ENCODE data around the gene TPPP2. TPM values are rescaled to one million over a fixed set of nuclear protein-coding genes. Genes with fewer than 3 reads are reported as not detected.
"Not testable (repeated sequence)": the region's sequence is repeated elsewhere in the genome, so short reads cannot be mapped to it uniquely, and the experiment has no call there.

The TPPP2 gene
- total RNA-seq, 1 experiment from 2014 or later, result not detected

- DNase-seq (ENCODE audit: low spot score), result no peak
Observed at GRCh38 chr14:21037156-21037555, 7.1 kb downstream of the TPPP2 start.

- no peak for DNase-seq (ENCODE audit: low spot score)
Observed at GRCh38 chr14:21038441-21039422, 8.7 kb downstream of the TPPP2 start.

GRCh38 chr14:21039585-21040369, 9.8 kb downstream of the TPPP2 start:
- peak; percentile 49 for DNase-seq (ENCODE audit: low spot score)

- no peak for DNase-seq (ENCODE audit: low spot score)
Observed at GRCh38 chr14:21040370-21040925, 10.4 kb downstream of the TPPP2 start.

GRCh38 chr14:21040941-21041340, 10.9 kb downstream of the TPPP2 start:
- DNase-seq (ENCODE audit: low spot score), result not testable (repeated sequence)

- DNase-seq (ENCODE audit: low spot score), result no peak
Observed at GRCh38 chr14:21041676-21042433, 11.8 kb downstream of the TPPP2 start, which contains the start of gene RNASE7. Gene RNASE7 (plus strand): TSS chr14:21042362. CDS start chr14:21042993, 631 bp downstream.

DNA sequence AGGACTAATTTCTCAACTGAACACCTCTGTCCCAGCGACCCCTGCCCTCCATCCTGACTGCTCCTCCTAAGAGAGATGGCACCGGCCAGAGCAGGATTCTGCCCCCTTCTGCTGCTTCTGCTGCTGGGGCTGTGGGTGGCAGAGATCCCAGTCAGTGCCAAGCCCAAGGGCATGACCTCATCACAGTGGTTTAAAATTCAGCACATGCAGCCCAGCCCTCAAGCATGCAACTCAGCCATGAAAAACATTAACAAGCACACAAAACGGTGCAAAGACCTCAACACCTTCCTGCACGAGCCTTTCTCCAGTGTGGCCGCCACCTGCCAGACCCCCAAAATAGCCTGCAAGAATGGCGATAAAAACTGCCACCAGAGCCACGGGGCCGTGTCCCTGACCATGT, 12.9 kb downstream of the TPPP2 start:
- DNase-seq (ENCODE audit: low spot score), result no peak

DNA sequence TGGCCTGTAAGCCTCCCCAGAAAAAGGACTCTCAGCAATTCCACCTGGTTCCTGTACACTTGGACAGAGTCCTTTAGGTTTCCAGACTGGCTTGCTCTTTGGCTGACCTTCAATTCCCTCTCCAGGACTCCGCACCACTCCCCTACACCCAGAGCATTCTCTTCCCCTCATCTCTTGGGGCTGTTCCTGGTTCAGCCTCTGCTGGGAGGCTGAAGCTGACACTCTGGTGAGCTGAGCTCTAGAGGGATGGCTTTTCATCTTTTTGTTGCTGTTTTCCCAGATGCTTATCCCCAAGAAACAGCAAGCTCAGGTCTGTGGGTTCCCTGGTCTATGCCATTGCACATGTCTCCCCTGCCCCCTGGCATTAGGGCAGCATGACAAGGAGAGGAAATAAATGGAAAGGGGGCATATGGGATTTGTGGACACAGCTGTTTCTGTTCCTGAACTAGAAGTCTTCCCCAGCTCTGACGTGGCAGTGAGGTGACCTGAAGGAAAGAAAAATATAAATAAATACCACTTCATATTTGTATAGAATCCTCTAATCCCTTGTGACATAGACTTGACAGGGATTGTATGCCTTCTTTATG, 13.5 kb downstream of the TPPP2 start:
- DNase-seq (ENCODE audit: low spot score), result no peak

DNA sequence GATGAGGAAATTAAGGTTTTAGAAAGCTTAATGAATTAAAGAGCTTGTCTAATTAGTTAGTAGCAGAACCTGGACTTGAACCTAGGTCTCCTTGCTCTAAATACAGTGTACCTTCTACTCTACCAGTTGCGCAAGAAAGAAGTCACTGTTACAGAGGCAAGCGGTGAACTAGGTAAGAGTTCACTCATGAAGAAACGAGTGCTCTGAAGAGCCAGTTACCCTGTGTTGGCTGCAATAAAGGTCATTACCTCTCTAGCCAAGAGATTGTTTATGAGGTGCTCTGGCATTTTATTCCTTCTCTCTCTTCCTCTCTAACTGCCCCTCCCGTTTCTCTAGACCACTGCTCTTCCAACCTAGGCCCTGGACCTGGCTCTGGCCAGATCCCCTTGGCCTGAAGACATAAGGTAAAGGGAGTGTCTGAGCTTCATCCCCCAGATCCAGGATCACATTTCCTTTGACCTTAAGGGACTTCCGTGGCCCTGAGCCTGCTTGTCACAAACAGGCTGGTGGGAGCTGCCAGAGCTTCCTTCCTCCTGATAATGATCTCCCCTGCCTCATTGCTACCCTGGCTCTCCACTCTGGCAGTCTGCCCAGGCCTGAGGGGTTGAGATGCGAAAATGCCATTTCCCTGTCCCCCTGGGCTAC, 14.1 kb downstream of the TPPP2 start:
- no peak for DNase-seq (ENCODE audit: low spot score)

- no peak for DNase-seq (ENCODE audit: low spot score)
Observed at GRCh38 chr14:21047378-21047781, 17.4 kb downstream of the TPPP2 start.

- DNase-seq (ENCODE audit: low spot score), result no peak
Observed at GRCh38 chr14:21048638-21049037, 18.6 kb downstream of the TPPP2 start.

DNA sequence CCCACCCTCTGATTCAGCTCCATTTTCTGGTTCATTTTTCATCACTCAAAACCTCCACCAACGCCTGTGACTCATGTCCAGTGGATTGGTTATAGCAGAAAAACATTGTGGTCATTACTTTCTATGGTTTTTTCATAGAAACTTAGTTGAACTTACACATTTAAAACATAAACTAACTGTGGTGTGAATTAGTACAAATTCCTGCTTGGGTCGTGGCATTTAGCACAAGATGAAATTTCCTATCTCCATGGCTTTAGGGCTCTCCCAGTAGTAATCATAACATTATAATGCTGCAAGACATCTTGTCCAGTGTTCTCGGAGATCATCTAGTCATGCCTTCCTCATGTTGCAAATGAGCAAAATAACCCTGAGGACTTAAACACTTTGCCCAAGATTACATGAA, 19.3 kb downstream of the TPPP2 start:
- no peak for DNase-seq (ENCODE audit: low spot score)

- no peak for DNase-seq (ENCODE audit: low spot score)
Observed at GRCh38 chr14:21050597-21050996, 20.6 kb downstream of the TPPP2 start.

DNA sequence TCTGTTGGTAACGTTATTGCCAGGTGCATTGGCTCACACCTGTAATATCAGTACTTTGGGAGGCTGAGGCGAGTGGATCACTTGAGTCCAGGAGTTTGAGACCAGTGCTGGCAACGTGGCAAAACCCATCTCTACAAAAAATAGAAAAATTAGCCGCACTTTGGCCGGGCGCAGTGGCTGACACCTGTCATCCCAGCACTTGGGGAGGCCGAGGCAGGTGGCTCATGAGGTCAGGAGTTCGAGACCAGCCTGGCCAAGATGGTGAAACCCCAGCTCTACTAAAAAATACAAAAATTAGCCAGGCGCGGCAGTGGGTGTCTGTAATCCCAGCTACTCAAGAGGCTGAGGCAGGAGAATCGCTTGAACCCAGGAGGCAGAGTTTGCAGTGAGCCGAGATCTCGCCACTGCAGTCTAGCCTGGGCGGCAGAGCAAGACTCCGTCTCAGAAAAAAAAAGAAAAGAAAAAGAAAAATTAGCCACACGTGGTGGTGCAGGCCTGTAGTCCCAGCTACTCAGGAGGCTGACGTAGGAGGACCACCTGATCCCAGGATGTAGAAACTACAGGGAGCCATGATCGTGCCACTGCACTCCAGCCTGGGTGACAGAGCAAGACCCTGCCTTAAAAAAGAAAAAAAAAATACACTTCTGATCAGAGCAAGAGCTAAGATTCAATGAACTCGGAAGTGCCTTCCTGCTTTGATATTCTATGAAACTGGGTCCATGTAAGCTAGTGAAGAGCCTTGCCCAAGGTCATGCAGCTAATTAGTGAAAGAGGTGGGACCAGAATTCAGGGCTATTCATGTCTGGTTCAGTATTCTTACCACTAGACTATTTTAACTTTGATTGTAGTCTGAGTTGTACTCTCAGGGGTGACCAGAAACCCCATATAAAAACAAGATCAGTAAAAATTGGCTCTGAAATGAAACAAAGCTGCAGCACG, 23.4 kb downstream of the TPPP2 start:
- no peak for DNase-seq (ENCODE audit: low spot score)

- no peak for DNase-seq (ENCODE audit: low spot score)
Observed at GRCh38 chr14:21054123-21054767, 24.2 kb downstream of the TPPP2 start.

DNA sequence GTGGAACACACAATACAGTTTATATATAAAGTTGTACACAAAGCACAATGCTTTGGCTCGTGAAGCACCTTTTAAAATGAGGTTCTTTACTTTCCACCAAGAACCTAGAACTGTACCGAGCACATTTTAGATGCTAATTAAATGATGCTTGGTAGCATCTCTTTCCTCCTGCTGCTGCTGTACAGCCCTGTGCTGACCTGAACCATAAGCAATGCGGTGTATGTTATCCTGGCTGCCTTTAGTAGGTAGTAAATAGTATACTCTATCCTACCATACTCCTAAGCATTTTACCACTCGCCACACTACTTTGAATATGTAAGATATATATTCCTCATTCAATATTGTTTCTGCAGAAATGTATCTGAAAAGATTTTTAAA, 24.7 kb downstream of the TPPP2 start:
- DNase-seq (ENCODE audit: low spot score), result no peak

DNA sequence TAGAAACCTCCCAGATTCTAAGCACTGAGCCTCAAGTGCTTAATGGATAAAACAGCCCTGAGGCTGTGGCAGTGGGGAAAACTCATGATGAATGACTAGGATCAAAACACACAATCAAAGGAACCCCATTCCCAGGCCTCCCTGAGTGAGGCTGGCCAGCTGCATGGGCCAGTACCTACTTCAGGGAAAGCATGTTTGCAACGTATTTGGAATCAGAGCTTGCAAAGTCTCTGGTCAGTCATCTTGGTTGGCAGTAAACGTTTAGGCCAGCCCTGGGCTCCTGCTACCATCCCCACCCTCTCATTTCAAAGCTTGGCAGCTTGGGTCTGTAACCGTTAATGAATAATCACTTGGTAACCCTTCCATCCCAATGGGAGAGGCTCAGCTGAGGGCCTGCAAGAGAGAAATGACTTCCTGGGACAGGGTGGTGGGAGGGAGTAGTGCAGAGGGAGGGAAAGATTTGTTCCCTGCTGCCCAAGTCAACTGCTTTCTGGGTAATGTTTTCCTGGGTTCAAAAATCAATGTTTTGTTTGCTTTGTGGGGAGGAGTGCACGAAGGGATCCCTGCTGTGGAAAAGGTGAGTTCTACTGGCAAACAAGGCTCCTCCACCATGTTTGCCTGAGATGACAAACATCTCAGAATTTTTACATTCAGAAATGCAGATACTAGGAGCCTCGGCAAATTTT, 25.6 kb downstream of the TPPP2 start:
- no peak for DNase-seq (ENCODE audit: low spot score)

GRCh38 chr14:21056520-21057163, 26.6 kb downstream of the TPPP2 start:
- DNase-seq (ENCODE audit: low spot score), result no peak

Measured in H4 (cell line).